ELR (cell line): ENCODE results near the gene RAPGEF6.
A peak's percentile ranks its signal among the peaks of the same experiment; 100 is the strongest.
"Not testable (repeated sequence)": the region's sequence is repeated elsewhere in the genome, so short reads cannot be mapped to it uniquely, and the experiment has no call there.

ENCODE experiments used
- DNase-seq: peaks from one replicate; pipeline ENCODE4 v3.0.0-alpha.2; 2015; ENCODE audit warnings: low read depth

The RAPGEF6 gene

DNA sequence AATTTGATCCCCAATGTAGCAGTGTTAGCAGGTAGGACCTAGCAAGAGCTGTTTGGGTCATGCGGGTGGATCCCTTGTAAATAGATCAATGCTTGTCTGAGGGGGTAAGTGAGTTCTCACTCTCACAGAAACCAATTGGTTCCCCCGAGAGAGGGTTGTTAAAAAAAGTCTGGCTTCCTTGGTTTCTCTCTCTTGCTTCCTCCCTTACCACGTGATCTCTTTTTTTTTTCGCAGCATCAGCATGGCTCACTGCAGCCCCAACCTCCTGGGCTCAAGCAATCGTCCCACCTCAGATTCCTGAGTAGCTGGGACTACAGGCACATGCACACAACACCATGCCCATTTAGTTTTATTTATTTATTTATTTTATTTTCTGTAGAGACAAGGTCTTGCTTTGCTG, 26.4 kb downstream of the RAPGEF6 start:
- DNase-seq: no peak

DNA sequence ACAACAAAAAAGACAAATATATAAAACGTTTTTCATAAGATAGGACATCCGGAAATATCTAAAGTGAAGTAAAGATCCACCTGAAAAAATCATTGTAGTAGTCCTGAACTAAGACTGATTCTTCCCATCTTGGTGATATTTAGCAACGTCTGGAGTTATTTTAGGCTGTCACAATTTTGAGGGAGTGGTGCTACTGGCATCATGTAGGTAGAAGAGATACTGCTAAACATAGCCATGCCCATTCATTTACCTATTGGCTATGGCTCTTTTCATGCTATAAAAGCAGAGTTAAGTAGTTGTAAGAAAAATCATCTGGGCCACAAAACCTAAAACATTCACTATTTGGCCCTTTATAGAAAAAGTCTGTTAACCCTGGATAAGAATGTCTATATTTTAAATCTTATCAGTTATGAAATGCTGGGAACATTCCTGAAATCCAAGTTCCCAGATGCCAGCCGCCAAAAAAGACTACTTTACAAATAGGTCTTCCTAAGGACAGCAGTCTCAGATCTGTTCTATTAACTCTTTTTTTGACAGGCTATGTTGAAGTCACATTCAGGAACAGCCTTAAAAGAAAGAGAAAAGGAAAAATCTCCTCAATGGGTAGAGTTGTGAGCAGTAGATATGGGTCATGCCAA, 27.0 kb downstream of the RAPGEF6 start:
- DNase-seq: no peak

DNA sequence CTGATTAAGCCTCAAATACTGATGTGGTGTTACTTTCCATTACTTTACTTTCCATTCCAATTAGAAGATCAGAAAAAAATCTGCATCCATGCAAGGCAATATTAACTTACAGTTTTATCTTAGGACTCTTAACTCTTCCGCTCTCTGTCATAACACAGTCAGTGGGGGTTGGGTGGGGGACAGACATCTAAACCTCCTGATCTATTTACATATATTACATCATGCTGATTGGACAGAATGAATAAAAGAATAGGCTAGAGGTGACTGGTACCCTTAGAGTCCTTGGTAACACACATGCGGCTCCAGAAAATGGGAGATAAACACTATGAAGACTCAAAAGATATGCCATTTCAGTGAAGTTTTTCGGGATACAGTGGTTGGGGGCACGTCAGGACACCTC, 27.6 kb downstream of the RAPGEF6 start:
- DNase-seq: no peak

DNA sequence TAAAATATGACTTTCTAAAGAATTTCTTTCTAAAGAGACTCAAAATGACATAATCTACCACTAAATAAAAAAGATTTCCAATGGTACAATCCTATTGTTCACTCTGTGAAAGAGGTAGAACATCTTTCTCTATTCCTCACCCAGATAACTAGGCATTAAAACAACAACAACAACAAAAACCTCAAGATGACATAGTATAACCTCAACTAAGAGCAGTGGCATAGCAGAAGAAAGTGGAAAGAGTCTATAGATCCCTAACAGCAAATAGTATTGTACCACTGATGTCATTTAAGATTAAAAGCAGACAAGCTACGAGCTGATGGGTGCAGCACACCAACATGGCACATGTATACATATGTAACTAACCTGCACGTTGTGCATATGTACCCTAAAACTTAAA, 29.9 kb downstream of the RAPGEF6 start:
- no peak for DNase-seq

DNA sequence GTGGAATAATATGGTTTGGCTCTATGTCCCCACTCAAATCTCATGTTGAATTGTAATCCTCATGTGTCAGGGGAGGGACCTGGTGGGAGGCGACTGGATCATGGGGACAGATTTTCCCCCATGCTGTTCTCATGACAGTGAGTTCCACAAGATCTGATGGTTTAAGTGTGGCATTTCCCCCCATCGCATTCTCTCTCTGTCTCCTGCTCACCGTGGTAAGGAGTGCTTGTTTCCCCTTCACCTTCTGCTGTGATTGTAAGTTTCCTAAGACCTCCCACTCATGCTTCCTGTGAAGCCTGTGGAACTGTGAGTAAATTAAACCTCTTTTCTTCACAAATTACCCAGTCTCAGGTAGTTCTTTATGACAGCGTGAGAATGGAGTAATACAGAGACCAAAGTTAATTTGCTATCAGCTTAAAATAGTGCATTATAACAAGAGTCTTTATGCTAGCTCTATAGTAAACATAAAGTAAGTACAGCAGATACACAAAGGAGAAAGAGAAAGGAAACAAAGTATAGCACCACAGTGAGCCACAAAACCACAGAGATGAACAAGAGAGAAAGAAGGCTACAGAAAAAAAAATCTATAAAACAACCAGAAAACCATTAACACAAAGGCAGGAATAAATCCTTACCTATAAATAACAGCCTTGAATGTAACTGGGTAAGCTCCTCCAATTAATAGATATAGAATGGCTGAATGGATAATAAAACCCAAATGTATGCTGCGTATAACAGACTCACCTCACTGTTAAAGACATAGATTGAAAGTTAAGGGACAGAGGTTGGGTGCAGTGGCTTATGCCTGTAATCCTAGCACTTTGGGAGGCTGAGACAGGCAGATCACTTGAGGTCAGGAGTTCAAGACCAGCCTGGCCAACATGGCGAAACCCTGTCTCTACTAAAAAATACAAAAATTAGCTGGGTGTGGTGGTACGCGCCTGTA, 39.7 kb downstream of the RAPGEF6 start:
- DNase-seq: no peak

DNA sequence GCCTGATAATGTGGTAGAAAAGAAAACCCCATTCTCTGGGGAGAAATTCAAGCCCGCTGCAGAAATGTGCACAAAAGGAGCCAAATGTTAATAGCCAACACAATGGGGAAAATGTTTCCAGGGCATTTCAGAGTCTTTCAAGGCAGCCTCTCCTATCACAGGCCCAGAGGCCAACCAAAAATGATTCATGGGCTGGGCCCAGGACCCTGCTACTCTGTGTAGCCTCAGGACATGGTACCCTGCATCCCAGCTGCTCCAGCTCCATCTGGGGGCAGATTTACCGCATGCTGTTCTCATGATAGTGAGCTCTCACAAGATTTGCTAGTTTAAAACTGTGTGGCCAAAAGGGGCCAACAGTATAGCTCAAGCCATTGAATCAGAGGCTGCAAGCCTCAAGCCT, 41.1 kb downstream of the RAPGEF6 start:
- no peak for DNase-seq

DNA sequence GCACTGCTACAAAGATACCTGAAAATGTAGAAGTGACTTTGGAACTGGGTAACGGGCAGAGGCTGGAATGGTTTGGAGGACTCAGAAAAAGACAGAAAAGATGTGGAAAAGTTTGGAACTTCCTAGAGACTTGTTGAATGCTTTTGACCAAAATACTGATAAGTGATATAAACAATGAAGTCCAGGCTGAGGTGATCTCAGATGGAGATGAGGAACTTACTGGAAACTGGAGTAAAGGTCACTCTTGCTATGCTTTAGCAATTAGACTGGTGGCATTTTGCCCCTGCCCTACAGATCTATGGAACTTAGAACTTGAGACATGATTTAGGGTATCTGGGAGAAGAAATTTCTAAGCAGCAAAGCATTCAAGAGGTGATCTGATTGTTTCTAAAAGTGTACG, 41.6 kb downstream of the RAPGEF6 start:
- DNase-seq: not testable (repeated sequence)

DNA sequence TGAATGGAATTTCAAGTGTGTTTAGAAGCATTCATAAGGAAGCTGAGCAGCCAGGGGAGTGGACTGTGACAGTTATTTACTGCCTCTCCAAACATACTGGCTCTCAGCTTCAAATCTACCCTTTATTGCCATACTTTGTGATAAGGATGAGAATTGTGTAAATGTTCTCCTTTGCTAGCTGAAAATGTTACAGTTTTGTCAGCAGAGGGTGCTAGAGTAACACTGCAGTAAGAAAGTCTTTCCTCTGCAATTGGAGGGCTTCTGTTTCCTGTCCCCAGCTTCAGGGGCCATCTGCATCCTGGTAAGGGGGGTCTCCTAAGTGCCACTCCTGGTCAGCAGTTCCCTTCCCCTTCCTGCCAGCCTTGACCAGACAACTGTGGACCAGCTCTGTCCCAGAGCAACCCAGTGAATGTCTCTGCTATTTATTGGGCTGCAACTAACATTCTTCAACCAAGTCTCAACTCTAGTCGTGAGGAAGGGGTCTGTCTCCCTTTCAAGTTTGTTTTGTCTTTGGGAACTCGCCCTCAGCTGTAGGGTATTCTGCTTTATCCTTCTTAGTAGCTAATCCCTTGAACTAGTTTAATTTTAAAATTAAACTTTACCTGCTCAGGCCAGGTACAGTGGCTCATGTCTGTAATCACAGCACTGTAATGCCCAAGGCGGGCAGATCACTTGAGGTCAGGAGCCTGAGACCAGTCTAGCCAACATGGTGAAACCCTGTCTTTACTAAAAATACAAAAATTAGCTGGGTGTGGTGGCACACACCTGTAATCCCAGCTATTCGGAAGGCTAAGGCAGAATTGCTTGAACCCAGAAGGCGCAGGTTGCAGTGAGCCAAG, 45.3 kb downstream of the RAPGEF6 start:
- DNase-seq: peak; percentile 71

DNA sequence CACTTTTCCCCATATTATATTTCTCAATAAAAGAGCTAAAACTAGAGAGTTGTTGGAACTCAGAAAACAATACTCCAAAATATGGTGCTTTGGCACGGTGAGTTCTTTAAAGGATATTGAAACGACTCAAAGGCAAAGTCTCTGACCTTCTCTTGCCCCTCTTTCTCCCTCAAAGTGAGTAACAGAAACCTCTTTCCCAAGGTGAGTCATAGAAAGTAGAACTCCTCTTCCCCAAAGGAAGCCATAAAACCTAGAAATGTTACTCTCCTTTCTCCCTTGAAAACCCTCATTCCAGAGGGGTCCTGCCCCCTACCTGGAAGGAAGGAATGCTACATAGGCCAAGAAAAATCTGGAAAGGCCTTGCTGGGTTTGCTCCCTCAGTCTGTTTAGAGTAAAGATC, 47.5 kb downstream of the RAPGEF6 start:
- peak; percentile 69 for DNase-seq

DNA sequence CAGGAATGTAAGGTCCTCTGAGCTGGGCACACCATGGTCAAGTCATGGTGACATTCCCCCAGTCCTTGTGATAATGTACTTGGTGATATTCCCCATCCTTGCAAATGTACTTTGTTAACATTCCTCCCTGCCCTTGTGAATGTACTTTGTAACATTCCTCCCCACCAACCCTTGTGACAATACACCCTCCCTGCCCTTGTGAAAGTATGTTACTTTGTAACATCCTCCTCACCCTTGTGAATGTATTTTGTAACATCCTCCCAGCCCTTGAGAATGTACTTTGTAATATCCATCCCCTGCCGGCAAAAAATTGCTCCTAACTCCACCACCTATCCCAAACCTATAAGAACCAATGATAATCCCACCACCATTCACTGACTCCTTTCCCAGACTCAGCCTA, 53.3 kb downstream of the RAPGEF6 start:
- no peak for DNase-seq

DNA sequence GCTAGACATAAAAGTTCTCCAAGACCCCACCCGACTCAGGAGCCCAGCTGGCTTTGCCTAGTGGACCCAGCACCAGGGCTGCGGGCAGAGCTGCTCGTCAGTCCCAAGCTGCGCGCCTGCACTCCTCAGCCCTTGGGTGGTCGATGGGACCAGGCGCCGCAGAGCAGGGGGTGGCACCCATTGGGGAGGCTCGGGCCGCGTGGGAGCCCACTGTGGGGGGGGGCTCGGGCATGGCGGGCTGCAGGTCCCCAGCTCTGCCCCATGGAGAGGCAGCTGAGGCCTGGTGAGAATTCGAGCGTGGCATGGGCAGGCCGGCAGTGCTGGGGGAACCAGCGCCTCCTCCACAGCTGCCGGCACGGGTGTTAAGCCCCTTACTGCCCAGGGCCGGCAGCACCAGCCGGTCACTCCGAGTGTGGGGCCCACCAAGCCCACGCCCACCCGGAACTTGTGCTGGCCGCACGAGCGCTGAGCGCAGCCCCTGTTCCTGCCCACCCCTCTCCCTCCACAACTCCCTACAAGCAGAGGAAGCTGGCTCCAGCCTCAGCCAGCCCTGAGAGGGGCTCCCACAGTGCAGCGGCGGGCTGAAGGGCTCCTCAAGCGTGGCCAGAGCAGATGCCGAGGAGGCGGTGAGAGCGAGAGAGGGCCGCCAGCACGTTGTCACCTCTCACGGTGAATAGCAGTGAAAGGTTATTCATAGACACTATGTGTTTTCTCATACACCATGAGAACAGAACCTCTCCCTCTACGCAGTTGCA, 54.9 kb downstream of the RAPGEF6 start:
- DNase-seq: no peak

DNA sequence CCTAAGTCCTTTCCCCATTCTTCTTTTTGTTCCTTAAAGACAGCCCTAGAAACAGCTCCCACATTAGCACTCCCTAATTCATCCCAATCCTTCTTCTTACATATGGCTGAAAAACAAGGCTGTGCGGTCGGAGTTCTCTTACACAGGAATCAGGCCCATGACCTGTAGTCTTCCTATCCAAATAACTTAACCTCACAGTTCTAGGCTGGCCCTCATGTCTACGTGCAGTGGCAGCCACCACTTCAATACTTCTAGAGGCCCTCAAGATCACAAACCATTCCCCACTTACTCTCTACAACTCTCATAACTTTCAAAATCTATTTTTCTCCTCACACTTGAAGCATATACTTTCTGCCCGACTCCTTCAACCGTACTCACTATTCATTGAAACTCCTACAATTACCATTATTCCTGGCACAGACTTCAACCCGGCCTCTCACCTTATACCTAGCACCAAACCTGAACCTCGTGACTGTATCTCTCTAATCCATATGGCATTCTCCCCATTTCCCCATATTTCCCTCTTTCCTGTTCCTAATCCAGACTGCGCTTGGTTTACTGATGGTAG, 59.3 kb downstream of the RAPGEF6 start:
- no peak for DNase-seq

DNA sequence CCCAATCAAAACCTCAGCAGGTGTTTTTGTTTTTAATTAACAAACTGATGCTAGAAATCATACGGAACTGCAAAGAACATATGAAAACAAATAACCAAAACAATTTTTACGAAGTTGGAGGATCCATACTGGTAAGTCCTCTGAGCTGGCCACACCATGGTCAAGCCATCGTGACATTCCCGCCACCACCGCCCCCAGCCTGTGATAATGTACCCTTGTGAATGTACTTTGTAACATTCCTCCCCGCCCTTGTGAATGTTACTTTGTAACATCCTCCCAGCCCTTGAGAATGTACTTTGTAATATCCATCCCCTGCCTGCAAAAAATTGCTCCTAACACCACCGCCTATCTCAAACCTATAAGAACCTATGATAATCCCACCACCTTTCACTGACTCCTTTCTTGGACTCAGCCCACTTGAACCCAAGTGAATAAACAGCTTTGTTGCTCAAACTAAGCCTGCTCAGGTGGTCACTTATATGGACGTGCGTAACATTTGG, 63.3 kb downstream of the RAPGEF6 start:
- DNase-seq: no peak

DNA sequence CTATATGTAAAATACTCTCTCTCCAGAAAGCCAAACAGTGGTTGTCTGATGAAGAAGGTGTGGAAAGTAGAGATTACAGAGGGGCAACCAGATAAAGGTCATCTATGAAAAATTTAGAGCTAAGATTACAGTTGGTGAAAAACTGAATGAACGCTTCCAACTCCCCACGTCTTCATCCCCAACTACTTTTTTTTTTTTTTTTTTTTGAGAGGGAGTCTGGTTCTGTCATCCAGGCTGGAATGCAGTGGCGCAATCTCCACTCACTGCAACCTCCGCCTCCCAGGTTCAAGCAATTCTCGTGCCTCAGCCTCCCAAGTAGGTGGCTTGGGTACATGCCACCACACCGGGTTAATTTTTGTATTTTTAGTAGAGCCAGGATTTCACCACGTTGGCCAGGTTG, 64.3 kb downstream of the RAPGEF6 start:
- DNase-seq: no peak

DNA sequence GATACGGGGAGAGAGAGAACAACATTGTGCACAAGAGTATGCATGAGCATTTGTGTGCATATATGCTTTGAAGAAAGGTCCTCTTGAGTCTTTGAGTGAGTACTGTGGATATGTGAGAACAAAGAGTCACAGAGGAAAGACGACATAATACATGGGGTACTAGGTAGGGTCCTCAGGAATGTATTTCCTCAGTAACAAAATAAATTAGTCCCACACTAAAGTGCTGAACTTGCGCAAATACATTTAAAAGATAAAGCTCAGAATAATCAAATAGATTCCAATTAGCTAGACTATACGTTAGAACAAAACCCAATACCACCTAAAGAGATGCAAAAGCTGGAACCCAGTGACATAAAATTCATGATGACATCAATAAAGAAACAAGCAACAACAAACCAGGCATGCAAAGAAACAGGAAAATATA, 70.8 kb downstream of the RAPGEF6 start:
- DNase-seq: no peak

DNA sequence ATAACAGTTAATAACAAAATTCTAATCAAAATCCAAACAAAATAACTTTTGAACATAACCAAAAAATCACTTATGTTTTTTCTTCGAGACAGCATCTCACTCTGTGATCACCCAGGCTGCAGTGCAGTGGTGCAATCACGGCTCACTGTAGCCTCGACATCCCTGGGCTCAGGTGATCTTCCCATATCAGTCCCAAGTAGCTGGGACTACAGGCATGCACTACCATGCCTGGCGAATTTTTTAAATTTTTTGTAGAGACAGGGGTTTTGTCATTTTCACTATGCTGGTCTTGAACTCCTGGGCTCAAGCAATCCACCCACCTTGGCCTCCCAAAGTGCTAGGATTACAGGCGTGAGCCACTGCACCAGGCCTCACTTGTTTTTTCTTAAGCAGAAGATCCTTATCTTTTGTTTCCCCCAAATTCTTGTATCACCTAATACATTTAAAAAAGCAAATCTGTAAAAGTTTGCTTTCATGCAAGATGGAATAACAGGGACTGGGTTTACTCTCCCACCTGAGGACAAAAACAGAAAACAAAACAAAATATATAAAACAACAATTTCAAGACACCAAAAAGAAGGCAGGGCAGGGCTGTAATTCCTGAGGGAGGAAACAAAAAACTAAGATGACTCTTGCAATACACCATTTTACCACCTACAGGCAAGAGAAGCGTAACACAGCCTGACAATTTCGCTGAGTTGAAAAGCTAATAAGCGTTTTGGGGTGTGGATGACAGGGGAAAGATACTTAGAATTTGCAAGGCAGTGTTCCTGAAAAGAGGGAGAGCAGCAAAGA, 71.4 kb downstream of the RAPGEF6 start:
- DNase-seq: peak; percentile 9

DNA sequence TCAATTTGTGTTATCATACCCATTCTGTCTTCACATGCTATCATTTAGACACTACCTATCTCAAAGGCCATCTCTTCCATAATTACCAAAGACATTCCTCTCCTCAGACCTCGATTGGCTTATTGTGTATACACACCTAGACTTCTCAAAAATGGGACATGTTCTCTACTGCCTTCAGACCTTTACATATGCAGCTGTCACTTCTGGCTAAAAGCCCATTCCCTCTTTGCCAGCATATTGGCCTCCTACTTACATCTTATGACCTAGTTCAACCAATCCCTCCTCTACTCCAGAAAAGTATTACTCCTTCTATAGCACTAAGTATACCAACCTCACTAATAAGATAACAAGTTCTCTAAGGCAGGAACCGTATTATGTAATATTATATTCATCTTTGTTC, 84.4 kb downstream of the RAPGEF6 start:
- no peak for DNase-seq

DNA sequence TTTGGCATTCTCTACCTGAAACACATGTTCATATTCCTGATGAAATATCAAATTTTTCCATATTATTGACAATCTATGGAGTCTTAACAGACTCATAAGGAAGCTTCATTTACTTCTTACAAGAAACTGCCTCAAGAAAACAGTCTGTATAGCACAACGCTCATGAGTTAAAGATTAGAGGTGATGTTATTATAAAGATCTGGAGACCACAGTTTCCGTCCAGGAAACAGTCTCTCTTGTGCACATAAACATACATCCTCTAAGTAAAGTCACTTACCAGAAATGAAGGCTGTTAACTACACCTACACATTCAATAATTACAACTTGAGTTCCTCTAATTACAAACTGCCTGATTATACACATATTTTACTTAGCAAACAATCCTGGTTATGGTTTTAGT, 86.9 kb downstream of the RAPGEF6 start:
- DNase-seq: no peak

DNA sequence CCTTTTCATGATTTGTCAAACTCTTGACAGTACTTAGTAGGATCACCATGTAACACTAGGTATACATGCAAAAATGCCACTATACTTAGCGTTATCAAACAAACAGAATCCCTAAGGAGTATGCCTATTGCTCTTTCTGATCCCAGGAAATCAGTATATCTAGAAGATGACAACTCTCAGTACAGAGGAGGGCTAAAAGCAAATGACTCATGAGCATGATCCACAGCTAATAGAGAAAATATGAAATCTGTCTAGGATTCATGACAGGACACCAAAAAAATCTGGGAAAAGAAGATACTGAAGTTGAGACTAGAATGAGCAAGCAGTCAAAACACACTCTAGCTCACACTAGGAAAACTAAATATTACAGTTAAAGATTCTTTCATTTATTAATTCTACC, 89.2 kb downstream of the RAPGEF6 start:
- peak; percentile 85 for DNase-seq

DNA sequence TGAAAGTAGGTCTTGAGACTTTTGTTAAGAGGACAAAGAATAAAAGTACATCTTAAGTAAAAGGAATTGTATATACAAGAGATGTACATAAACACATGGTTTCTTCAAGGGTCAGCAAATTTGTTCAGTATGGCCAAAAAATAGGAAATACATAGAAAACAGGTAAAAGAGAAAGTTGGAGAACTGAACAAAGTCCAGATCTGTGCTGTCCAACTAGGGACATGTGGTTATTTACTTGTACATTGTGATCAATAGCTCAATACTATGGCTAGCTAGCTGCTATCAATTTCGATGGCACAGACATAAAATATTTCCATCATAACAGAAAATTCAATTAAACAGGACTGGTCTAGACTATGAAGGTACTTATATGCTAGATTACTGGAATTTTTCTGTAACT, 92.3 kb downstream of the RAPGEF6 start:
- DNase-seq: no peak

DNA sequence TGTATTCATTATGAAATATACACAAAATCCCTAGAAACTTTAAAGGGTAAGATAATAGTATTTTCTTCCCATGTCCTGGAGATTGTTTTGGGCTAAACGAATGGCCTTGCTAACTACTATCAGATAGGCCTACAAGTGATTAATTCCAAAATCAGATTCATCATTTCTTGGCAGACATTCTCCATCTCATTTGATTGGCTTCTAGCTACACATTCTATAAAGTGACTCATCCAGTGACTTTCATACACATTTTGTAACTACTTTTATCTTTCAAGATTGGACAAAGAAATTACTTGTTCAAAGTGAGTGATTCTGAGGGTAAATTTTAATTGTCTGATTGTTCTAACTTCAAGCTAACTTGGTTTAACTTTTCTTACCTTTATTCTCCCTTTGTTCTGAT, 93.3 kb downstream of the RAPGEF6 start:
- peak; percentile 64 for DNase-seq
